ENCODE data around the gene GBP2. TPM values are rescaled to one million over a fixed set of nuclear protein-coding genes. Genes with fewer than 3 reads are reported as not detected.

GBP2 gene
- total and polyA plus RNA-seq, 9 of the 15 experiments (the other 6 are each of a cell fraction or from before 2014, with no cell fraction given), result 0.45 to 2.2 (median 0.69) TPM

GRCh38 chr1:89088572-89088971 is 37.3 kb downstream of the GBP2 start (continued):
- peak in 1 of 2 experiments; percentile 49; a peak in 1 of 4 replicates for TF ChIP-seq MAZ (CRISPR knock-in tag; conservative IDR thresholded peaks at IDR 0.05 in 1 of 2, IDR thresholded peaks at IDR 0.05 in 1 of 2)

DNA sequence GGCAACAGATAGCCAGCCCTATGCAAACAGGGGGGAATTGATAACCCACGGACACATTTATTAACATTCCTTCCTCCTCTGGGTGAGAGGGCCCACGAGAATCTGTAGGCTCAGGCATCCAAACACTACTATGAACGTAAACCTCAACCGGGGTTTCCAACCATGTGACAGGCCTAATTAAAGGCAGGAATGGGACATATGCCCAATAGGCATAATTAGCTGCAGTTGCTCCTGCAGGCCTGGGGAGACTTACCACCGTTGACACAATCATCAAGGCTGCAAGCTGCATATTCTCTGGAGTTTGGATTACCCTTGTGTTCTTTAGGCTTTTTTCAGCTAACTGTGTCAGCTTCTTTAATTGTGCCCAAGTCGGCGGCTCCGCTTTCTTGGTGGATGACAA is 38.7 kb downstream of the GBP2 start:
- no peaks in the 10 kb centered on the region for H3K9me1 ChIP-seq (ENCODE audit: control insufficient read depth, insufficient read depth, low read length)
- in situ Hi-C loops (cut with MboI), result no loop called here
- H3K27ac ChIP-seq (ENCODE audit: extremely low read depth, low read depth, low read length), result no peak overlapping the region
- ChIA-PET POLR2A (interaction anchor here (1.0 kb wide), 1 partner anchor 30 kb away, joined by 3 read pairs; no protein-coding TSS in a partner anchor), CTCF (ENCODE audit: low intra/inter-chr PET ratio) (no interaction called here)
- no peaks in the 10 kb centered on the region for H3K27me3 ChIP-seq (ENCODE audit: control insufficient read depth in 2 of 2, insufficient read depth in 2 of 2, low read length in 2 of 2)
- DNase-seq (ENCODE audit: extremely low read depth in 1 of 4, low spot score in 3 of 4) (no peak), ATAC-seq (no peak), FAIRE-seq (no peak)
- WGBS (ENCODE audit: insufficient coverage, low coverage, missing lambda C conversion rate), result 27% methylated on average over 8 of the region's 8 CpGs
- H3K79me2 ChIP-seq (ENCODE audit: control insufficient read depth, insufficient read depth, low read length), result no peaks in the 10 kb centered on the region
- H2AFZ ChIP-seq (ENCODE audit: low read depth, low read length), result no peak overlapping the region
- H3K4me3 ChIP-seq, result no peak overlapping the region
- H4K20me1 ChIP-seq (replicated peaks; ENCODE audit: control insufficient read depth, insufficient read depth, low read length), result no peaks in the 10 kb centered on the region
- no peaks in the 10 kb centered on the region for H3K9me3 ChIP-seq (replicated peaks; ENCODE audit: control insufficient read depth, insufficient read depth, low read depth, low read length)
- TF ChIP-seq CEBPG (CRISPR knock-in tag; IDR thresholded peaks at IDR 0.05) (no peak), CEBPG (tag; conservative IDR thresholded peaks at IDR 0.05 in 1 of 2, IDR thresholded peaks at IDR 0.05 in 1 of 2) (0 out of 4 replicates have a peak, but pooled peaks of 1 of the 2 experiments have one; percentile 5), ZNF717 (CRISPR knock-in tag; IDR thresholded peaks at IDR 0.05) (no peak), ZNF764 (CRISPR knock-in tag; IDR thresholded peaks at IDR 0.05; ENCODE audit: low read depth) (no peak), SMC3 (conservative IDR thresholded peaks at IDR 0.05; ENCODE audit: insufficient read depth, low read depth, low read length) (no peak)
- no peaks in the 10 kb centered on the region for H3K36me3 ChIP-seq (ENCODE audit: control insufficient read depth, insufficient read depth, low read length)
- no TSS peak for BruUV-seq (replicated peaks)
- intact Hi-C loops (cut with micrococcal nuclease), result loop anchor here (5.0 kb wide), 2 partner anchors 90 to 190 kb away; no protein-coding TSS in a partner anchor
- no peak overlapping the region for H3K9ac ChIP-seq (ENCODE audit: insufficient read depth in 1 of 2, low read depth in 2 of 2, low read length in 2 of 2)
- peaks cover 0 to 4% of the 10 kb centered on the region in 2 experiments; a peak in 3 of 5 replicates for H3K4me1 ChIP-seq (replicated peaks in 1 of 2; ENCODE audit: control insufficient read depth in 2 of 2, insufficient read depth in 2 of 2, low read length in 2 of 2)
- no peak overlapping the region for H3K4me2 ChIP-seq (ENCODE audit: insufficient read depth, low read length)

Data from K562 (cell line).